ENCODE measurements around the gene XXYLT1.
"Not testable (repeated sequence)": the region's sequence is repeated elsewhere in the genome, so short reads cannot be mapped to it uniquely, and the experiment has no call there.

XXYLT1 gene

DNA sequence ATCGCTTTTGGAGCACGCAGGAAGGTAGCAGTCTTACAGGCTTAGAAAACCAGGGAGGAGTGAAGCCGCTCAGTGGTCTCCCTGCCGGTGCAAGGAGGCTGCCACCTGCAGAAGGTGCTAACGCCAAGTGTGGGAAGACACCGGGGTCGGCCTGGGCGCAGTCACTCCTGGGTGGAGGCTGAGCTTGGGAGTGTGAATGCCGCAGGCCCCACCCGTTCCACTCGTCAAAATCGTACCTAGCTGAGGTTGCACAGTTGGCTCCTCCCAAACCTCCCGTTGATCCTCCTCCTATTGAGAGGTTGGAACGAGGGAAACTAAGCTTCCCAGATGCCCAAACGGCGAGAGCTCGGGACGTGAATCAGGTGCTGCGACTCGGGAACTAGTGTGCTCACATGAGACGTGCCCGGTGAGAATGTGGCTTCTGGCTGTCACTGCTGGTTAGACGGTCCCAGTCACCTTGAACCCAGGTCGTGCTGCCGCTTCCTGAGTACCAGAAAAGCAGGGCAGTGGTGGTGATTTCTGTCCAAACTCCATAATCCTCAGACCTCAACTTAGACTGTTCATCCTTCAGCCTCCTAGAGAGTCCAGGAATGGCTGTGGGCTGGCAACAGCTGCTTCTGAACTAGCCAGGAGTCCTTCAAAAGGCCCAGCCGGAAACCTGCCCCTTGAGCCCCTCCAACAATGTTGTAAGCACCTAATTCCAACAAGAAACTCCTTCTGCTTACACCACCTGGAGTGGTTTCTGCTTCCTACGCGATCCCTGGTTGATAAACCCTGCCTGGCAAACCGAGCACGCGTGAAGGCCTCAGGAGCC lies 156.0 kb downstream of the XXYLT1 start:
- DNase-seq (ENCODE audit: low read depth in 2 of 2), result no peak

DNA sequence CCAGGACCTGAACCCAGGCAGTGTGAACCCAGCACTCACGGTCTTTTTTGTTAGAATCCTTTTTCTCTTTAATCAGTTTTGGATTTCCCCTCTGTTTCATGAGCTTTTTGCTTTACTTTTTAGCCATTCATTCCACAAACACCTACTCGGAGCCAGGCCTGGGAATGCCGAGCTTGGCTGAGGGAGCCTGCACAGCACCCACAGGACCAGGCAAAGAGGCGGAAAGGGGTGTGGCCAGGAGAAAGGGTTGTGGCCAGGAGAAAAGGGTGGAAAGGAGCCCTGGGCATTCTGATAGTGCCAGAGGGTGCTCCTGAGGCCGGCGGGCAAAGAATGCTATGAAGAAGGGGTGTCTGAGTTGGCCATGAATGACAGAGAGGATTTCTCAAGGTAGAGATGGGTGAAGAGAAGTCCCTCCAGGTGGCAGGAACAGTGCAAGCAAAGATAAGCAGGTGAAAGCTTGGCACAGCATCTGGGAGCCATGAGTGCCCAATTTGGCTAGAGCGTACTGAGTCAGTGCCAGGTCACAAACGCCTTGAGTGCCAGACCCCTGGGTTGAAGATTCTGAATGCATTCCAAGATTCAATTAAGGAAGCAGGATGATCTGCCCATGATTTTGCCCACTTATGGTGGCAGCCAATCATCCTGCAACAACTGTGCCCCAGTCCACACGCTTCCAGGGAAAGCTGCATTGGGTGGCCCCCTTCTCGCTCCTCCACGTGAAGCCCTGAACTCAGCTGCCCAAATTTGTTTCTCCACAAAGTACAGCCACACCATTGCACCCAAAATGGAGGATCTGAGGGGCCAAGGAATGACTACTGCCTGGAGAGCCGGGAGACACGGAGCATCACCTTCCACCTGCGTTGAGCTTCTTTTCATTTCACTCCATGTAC lies 157.2 kb downstream of the XXYLT1 start:
- no peak for DNase-seq (ENCODE audit: low read depth in 2 of 2)

DNA sequence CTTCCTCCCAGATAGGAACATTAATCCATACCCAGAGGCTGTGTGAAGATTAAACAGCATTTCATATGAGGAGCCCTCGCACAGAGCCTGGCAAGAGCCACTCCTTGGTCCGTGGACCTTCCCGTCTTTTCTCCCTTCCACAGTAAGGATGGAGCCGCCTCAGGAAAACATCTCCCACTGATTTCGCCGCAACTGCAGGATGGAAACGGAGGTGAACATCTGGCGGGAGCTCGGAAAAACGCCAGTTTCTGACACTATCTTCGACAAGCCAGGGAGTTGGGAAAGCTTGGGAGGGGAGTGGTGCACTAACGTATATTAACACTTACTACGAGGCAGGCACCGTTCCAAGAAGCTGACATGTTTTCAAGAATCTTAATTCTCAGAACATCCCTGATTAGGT lies 157.9 kb downstream of the XXYLT1 start:
- DNase-seq (ENCODE audit: low read depth in 2 of 2), result no peak

DNA sequence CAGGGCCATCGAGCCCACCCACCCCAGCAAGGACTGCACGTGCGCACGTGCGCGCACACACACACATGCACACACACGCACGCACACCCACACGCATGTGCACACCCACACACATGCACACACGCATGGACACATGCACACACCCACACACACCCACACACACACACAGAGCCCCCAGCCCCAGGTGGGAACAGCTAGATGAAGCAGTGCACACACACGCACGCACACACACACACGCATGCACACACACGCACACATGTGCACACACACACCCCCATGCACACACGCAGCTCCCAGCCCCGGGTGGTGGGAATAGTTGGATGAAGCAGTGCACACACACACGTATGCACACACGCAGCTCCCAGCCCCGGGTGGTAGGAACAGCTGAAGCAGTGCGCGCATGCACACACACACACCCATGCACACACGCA lies 158.6 kb downstream of the XXYLT1 start:
- no peak for DNase-seq (ENCODE audit: low read depth in 2 of 2)

DNA sequence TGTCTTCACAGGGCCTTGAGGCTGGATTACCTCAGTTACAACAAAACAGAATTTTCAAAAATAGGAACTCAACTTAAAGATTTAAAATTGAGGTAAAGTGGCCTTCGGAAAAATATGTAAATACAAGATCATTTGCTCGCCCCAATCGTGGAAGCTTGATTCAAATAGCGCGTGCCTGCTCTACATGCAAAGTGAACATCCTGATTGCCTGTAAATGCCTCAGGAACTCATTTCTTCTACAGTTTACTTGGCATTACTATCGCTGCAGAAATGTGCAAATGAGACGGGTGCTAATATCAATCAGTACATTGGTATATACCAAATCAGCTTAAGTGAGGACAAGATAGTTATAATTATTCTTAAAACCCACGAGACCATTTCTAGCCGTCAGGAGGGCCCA lies 159.2 kb downstream of the XXYLT1 start:
- no peak for DNase-seq (ENCODE audit: low read depth in 2 of 2)

DNA sequence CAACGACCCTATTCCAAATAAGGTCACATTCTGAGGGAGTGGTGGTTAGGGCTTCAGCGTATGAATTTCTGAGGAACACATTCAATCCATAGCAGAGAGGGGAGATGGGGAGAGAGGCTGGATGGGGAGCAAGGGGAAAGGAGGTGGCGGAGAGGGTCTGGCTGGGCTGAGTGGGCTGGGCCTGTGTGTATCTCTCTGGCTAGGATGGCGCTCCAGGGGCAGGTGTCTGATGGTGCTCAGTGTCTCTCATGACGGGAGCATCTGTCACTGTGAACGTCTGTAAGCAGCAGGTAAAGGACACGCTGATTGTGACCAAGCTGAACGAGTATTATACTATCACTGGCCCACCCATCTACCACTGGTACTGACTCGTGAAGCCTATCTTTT lies 159.6 kb downstream of the XXYLT1 start:
- no peak for DNase-seq (ENCODE audit: low read depth in 2 of 2)

DNA sequence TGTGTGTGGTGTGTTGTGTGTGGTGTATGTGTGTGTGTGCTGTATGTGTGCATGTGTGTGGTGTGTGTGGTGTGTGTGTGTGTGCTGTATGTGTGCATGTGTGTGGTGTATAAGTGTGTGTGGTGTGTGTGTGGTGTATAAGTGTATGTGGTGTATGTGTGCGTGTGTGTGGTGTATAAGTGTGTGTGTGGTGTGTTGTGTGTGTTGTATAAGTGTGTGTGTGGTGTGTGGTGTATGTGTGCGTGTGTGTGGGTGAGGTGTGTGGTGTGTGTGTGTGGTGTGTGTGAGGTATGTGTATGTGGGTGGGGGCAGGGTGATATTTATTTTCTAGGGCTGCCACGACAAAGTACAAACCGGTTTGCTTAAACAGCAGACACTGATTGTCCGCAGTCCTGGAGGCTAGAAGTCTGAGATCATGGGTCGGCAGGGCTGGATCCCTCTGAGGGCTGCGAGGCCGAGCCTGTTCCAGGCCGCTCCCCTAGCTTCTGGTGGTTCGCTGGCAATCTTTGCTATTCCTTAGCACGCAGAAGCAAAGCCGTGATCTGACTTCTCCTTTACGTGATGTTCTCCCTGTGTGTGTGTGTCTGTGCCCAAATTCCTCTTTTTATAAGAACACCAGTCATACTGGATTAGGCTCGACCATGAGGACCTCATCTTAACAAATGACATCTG lies 160.2 kb downstream of the XXYLT1 start:
- no peak for DNase-seq (ENCODE audit: low read depth in 2 of 2)

DNA sequence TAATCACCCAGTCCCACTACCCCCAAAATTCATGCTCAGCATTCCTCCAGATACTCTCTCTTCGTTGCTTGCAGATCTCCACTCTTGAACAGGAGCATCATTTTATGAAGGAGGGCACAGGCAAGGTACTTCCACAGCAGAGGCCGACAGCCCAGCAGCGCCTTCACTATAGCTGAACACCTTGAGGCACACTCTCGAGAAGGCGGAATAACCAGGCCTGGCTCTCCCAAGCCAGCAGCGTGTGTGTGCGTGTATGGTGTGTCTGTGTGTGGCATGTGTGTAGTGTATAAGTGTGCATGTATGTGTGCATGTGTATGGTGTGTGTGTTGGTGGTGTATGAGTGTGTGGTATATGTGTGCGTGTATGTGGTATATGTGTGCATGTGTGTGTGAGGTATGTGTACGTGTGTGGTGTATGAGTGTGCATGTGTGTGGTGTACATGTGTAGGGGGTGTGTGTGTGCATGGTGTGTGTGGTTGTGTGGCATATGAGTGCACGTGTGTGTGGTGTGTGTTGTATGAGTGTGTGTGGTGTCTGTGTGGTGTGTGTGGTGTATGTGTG lies 161.8 kb downstream of the XXYLT1 start:
- DNase-seq (ENCODE audit: low read depth in 2 of 2), result no peak

DNA sequence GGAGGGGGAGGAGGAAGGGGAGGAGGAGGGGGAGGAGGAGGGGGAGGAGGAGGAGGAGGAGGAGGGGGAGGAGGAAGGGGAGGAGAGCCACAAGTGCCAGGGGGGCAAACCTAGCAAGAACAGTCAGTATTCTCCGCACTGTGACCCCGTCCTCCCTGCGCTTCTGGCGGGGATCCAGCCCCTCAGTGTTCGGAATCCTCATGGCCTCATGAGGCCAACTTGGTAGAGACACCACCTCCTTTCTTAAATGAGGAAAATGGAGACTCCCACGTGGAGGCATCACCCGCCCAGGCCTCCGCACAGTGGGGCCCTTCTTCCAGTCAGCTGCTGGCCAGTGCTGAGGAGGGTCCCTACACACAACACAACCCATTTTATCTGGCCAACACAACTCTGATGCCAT lies 163.4 kb downstream of the XXYLT1 start:
- DNase-seq (ENCODE audit: low read depth in 2 of 2), result no peak

DNA sequence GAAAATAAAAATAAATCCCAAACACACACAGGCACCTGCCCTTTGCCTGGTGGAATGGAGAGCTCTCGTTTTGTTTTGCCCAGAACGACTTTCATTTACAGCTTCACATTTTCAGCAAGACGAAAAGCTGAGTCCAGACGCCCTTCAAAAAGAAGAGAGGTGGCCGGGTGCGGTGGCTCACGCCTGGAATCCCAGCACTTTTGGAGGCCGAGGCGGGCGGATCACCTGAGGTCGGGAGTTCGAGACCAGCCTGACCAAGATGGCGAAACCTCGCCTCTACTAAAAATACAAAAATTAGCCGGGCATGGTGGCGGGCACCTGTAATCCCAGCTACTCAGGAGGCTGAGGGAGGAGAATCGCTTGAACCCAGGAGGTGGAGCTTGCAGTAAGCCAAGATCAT lies 163.9 kb downstream of the XXYLT1 start:
- DNase-seq (ENCODE audit: low read depth in 2 of 2), result not testable (repeated sequence)

DNA sequence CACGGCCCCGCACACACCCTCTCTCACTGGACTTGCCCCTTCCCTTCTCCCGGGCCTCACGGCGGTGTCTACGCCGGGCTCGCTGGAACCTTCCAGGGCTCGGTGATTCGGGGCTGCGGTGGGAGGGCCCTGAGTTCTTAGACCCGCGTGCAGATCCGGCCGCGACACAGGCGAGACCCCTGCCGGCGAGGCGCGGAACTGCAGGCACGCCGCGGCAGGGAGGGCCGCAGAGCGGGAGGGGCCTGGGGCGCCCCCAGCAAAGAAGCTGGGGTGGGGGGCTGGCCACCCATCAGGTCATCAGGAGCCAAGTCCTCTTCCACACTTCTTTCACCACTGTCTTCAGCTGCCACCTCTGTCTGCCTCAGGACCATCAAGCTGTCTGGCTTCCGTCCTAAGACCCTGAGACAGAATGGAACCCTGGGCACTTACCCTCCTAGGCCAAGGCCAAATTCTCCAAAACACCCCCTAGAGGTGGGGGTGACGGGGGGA lies 164.5 kb downstream of the XXYLT1 start:
- peak; percentile 38 to 40 for DNase-seq (ENCODE audit: low read depth in 2 of 2)

DNA sequence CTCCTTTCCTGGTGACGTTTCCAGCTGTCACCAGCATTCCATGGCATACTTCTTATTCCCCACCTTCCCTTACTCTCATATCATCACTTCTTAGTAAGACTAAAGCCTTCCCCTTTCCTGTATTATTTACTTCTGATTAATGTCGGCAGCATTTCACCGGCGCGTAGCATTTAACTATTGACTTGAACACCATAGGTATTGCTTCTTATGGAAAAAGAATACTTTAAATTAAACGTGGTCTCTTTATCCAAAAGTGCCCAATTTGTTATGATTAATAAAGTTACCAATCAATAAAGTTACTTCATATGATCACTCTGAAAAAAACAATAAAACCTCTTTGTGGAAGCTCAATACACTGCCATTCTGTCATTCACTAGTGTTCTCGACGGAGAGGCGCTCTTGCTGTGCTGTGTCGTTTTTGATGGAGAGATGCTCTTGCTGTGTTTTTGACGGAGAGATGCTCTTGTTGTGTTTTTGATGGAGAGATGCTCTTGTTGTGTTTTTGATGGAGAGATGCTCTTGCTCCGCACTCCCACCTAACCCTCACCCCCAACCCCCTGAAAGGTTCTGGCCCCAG lies 165.0 kb downstream of the XXYLT1 start:
- no peak for DNase-seq (ENCODE audit: low read depth in 2 of 2)

DNA sequence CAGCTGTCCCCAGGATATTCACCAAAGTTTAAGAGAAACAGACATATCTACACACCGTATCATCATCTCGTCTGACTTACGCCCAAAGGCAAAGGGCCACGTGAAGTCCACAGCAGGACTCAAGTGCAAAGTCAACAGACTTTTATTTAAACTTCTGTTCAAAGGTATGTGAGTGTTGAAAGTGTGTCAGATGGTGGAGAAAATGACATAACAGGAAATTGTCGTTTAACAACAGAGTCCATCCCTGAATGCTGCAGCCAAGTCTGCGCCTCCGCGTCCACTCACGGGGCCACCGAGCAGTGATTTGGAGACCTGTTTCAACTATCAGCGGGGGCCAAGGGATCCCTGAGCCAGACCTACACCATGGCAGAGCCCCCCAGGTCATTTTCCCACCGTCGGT lies 165.6 kb downstream of the XXYLT1 start:
- DNase-seq (ENCODE audit: low read depth in 2 of 2), result no peak

DNA sequence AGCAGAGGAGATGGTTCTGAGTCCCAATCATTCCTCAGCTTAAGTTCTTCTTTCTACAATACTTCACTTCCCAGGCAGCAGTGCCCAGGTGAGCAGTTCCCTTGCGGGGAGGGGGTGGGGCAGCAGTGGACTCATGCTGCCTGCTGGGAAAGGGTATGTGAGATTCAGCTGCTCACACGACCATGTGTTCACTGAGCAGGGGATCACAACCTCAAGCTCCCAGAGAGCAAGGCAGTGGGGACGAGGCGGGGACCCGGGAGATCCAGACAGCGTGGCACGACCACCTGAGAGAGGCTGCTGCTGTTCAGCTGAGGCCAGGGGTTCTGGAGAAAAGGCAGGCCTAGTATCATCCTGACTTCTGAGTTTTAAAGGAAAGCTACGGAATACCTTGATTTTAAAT lies 166.6 kb downstream of the XXYLT1 start:
- DNase-seq (ENCODE audit: low read depth in 2 of 2), result no peak

DNA sequence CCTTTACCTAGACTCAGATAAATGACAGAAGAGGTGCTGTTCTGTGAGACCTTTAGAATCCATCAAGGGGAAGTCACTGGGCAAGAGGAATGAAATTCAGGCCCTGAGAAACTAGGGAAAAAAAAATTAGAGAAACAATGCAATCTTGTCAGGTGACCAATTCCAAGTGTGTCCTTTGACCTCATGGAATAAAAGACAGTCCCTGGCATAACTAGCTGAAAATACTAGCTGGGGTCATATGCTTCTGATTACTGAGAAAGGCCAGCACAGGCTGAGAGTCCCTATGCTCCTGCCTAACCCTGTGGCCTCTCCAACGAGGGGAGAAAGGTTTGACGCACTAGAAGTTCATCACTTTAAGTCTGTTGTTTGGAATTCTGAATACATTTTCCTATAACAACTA lies 167.3 kb downstream of the XXYLT1 start:
- no peak for DNase-seq (ENCODE audit: low read depth in 2 of 2)

DNA sequence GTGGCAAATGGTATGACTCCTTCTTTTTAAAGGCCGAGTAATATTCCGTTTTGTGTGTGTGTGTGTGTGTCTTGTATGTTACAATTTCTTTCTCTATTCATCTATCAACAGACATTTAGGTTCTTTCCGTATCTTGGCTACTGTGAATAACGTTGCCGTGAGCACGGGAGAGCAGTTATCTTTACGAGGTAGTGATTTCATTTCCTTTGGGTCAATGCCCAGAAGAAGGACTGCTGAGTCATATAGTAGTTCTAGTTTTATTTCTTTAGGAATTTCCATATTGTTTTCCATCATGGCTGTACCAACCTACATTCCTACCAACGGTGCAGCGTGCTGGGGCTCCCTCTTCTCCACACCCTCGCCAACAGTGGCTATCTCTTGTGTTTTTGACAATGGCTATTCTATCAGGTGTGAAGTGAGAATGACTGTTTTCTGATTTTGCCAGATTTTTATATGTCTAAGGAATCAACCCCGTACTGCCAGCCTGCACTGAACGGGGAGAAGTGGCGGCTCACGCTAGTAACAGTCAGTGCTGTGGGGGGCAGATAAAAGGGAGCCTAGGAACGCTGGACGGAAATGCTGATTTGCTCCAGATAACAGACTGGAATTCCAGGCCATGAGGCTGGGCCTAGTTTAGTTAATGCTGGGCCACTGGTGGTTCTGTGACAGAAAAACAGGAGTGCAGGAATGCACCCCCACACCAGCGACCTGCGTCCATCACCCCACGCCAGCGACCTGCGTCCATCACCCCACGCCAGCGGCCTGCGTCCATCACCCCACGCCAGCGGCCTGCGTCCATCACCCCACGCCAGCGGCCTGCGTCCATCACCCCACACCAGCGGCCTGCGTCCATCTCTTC lies 168.1 kb downstream of the XXYLT1 start:
- DNase-seq (ENCODE audit: low read depth in 2 of 2), result no peak

DNA sequence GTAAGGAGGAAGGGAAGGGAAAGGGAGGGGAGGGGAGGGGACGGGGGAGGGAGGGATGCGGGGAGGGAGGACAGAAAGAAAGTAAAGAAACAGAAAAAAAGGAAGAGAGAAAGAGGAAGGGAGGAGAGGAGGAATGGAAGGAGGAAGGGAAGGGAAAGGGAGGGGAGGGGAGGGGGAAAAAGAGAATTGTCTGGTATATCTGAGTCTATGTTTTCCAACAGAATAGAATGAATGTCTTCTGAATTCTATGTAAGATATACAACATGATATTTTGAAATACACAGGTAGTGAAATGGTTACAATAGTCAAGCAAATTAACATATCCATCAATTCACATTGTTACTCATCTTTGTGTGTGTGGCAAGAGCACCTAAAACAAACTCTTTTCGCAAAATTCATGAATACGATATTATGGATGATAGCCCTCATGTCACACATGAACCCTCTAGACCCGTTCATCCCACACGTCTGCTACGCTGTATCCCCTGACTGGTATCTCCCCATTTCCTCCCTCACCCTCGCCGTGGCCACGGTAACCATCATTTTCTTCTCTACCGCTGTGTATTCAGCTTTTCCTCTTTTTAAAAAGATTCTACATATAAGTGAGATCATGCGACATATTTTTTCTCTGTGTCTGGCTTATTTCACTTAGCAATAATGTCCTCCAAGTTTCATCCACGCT lies 168.9 kb downstream of the XXYLT1 start:
- DNase-seq (ENCODE audit: low read depth in 2 of 2), result no peak

DNA sequence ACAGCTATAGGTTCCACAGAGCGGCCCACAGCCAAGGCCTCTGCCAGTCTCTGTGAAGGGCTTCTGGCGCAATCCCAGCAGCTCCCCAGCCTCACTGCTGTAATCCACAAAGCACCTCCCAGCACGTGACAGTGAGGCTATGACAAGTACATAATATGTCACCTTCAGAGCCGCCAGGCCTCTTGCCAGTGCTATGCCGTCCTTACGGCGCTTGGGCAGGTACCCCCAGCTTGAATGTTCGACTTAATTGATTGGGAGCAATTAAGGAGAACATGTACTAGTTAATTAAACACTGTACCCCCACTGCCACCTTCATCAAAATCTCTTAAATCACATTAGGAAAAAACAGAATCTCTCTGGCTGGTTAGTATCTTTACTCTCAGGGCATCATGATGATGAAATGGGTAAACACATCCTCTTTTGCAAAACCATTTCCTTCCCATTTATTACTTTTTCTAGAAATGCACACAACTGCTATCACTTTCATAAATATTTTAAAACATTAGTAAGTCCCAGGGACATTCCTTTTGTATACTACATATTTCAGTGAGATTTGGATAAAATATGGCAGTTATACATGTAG lies 169.9 kb downstream of the XXYLT1 start:
- no peak for DNase-seq (ENCODE audit: low read depth in 2 of 2)

DNA sequence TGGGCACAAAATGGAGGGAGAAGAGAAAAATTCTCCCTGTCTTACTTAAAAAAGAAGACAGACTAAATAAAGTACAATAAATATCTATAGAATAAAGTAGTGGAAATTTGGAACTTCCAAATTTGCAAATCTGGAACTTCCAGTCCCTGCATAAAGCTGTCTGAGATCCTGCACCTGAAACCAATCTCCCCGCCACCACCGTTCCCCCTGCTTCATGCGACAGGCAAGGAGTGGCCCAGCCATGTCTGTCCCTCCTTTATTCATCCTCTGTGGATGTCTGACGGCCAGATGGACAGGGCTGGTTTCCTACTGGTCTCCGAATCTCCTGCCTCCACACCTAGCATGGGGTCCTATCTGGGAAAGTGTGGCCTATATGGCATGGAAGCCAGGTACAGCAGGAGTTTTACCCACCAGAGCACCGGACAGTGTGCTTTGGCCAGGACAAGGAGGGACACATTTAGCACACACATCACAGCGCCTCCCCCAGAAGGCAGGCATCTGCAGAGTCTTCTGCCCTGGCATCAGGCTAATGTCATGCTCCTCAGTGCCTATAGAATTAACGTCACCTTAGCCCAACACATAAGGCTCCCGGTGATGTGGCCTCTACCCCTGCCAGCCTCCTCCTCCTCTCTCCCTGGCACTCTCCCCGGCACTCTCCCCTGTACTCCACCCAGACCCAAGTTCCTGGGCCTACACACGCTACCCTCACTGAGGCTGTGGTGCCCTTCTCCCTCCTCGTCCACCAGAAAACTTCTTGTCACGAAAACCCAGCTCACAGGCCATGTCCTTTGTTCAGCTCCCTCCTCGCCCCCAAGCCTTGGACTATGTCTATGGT lies 170.8 kb downstream of the XXYLT1 start:
- DNase-seq (ENCODE audit: low read depth in 2 of 2), result no peak

Data from stimulated activated CD8-positive, alpha-beta memory T cell treated with anti-CD3 and anti-CD28 coated beads, Interleukin-7, amount 100 ng/mL, for 1 hour (primary cell).